GM13976 (cell line): ENCODE measurements around the gene KRT6C.
"Not testable (repeated sequence)": the region's sequence is repeated elsewhere in the genome, so short reads cannot be mapped to it uniquely, and the experiment has no call there.

Experiments used
- DNase-seq: peaks from one replicate; pipeline ENCODE4 v3.0.0; 2012; ENCODE audit warnings: low spot score
- in situ Hi-C: fragments of 300-500 bp; cut with MboI; formaldehyde crosslinking; loops from one replicate; pipeline ENCODE4 v1.12.0; 2022; ENCODE audit warnings: low sequenced_read_pairs, mixed read lengths, inconsistent platforms; ENCODE audit not compliant: unreplicated experiment
- TF ChIP-seq, protein P1 (sequence below): IDR thresholded peaks from 2 replicates; pipeline ENCODE4 v1.5.1; 2012; ENCODE audit warnings: borderline replicate concordance, mild to moderate bottlenecking; ENCODE audit not compliant: insufficient read depth; ENCODE audit errors: extremely low read depth, missing control alignments, control extremely low read depth

KRT6C gene

DNA sequence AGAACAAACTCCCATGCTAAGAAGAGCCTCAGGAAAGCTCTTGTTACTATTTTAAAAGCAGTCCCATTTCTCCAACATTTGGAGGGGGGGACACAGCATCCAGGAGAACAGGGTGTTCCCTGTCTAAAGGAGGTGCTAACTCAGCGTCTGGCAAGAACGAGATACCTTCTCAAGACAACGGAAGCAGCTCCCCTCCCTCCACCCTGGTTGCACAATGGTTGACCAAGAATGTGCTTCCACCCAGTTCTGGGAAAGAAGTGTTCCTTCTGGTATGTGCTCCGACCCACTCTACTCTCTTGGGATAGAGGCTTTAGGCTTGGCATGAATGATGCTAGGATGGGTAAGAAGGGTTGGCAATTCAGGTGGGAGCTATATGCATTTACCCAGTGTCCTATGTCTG is 20.9 kb upstream of the KRT6C start:
- no peak for DNase-seq
- in situ Hi-C loops = no loop called here
- TF ChIP-seq, protein P1, sequence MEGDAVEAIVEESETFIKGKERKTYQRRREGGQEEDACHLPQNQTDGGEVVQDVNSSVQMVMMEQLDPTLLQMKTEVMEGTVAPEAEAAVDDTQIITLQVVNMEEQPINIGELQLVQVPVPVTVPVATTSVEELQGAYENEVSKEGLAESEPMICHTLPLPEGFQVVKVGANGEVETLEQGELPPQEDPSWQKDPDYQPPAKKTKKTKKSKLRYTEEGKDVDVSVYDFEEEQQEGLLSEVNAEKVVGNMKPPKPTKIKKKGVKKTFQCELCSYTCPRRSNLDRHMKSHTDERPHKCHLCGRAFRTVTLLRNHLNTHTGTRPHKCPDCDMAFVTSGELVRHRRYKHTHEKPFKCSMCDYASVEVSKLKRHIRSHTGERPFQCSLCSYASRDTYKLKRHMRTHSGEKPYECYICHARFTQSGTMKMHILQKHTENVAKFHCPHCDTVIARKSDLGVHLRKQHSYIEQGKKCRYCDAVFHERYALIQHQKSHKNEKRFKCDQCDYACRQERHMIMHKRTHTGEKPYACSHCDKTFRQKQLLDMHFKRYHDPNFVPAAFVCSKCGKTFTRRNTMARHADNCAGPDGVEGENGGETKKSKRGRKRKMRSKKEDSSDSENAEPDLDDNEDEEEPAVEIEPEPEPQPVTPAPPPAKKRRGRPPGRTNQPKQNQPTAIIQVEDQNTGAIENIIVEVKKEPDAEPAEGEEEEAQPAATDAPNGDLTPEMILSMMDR = no peak

DNA sequence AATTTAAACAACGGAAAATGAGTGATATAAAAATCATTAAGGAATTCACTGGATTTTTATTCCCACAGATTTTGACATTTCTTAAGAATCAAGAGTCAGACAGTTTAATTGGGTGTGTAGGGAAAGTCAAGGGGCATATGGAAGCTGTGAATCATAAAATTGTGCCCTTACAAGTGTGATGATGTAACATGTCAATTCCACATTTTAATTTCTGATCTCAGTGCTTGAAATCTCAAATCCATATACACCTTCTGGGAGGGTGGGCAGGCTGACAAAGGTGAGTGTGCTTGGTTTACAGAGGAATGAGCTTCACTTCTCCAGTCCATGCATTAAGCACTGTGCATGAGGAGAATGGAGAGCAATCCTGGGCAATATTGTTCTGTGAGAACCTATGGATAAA is 20.5 kb upstream of the KRT6C start:
- in situ Hi-C loops = no loop called here
- no peak for DNase-seq
- TF ChIP-seq, protein P1 = no peak

DNA sequence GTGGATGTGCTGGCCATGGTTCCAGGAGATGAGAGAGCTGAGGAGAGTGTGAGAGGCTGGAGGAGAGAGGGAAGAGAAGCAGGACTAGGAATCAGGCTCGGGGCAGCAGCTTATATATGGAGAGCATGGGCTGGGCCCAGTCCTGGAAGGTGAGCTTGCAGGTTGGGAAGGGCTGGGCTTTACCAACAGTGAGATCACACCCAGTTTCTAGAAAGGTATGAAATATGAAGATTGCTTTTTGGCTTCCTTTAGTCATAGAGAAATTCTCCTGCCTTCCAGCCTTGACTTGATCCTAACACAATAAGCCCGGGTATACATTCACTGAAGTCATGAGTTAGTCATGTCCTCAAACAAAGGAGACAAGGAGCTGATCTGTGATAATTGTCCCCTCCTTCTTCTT is 19.6 kb upstream of the KRT6C start, which contains the start of gene KRT6A:
KRT6A (minus strand) TSS at position 86 of the 400 bp plus-strand sequence; CDS start at position 17, 69 bp downstream.
- no peak for DNase-seq
- in situ Hi-C loops = no loop called here
- TF ChIP-seq, protein P1 = no peak

DNA sequence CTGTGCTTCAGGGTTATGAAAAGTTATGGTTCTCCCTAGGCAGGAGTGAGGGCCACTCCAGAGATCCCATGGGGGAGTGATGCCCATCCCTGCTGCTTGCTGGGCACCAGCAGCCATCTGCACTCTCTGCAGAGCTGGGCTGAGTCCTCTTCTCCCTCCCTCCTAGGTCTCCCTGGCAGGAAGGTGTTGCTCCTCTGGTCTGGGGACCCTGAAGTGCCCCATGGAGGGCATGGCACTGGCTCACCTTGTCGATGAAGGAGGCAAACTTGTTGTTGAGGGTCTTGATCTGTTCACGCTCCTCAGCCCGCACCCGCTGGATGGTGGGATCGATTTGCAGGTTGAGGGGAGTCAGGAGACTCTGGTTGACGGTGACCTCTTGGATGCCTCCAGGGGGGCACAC is 18.8 kb upstream of the KRT6C start:
- DNase-seq, in situ Hi-C loops: not testable (repeated sequence)

DNA sequence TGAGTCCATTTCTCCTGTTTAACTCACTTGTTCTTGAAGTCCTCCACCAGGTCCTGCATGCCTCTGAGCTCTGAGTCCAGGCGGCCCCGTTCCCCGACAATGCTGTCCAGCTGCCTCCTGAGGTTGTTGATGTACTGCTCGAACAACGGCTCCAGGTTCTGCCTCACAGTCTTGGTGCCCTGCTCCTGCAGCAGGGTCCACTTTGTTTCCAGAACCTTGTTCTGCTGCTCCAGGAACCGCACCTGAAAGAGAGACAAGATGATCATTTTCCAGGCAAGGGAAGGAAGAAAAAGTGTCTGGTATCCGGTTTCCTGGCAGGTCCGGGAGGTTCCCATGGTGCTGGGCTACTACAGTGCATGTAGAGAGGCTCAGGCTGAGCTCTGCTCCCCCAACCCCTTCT is 17.9 kb upstream of the KRT6C start:
- DNase-seq, in situ Hi-C loops: not testable (repeated sequence)

DNA sequence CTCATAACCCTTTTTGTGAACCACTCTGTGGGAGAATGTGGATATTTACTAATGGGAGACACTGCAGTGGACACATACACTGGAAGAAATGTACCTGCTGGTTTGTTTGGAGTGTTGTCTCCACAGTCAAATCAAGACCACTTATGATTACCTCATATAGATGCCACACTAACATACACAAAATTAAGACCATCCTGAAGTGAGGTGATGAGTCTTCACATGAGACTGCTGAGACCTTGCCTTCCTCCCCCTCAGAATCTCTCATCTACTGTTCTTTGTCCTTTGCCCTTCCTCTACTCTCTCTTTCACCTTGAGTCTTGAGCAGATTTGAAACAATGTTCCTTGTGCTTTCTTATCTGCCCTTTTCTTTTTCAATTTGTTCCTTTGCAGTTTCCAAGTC is 15.1 kb upstream of the KRT6C start:
- no peak for DNase-seq
- in situ Hi-C loops = no loop called here
- TF ChIP-seq, protein P1 = no peak

DNA sequence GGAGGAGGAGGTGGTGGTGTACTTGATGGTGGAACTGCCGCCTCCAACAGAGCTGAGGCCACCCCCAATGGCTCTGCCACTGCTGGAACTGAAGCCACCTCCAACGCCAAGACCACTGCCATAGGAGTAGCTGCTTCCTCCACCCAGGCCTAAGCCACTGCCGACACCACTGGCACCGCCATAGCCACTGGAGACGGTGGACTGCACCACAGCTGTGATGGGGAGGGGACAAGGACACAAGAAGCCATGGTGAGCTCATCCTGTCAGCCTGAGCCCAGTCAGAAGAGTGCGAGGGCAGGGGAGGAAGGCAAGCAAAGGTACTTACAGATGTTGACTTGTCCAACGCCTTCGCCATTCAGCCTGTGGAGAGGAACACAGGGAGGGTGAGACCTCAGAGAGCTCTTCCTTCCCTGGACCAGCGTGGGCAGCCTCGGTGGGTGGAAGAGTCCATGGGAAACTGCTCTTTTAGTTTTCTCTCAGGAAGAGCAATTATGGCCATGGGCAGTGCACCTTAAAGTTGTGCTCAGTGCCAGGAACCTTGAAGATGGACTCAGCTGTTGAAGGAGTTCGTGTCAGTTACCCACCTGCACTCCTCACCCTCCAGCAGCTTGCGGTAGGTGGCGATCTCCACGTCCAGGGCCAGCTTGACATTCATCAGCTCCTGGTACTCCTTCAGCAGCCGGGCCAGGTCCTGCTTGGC is 14.3 kb upstream of the KRT6C start:
- in situ Hi-C loops, DNase-seq: not testable (repeated sequence)

DNA sequence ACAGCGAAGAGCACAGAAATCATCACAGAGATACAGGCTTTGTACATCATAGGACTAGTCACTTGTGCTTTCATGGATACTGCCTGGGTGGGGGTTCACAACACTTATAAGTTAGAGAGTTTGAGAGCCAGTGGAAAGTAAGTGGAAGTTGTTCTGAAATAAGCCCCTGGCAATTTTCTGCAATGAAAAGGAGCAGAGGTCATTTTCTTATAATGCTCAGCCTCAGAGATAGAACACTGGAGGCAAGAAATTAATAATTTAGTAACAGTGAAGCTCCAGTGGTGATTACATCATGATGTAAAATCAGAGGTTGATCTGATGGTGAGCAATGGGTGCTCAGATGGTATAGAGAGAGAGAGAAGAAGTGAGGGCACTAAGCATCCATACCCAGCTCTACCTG is 13.6 kb upstream of the KRT6C start:
- TF ChIP-seq, protein P1 = no peak
- no peak for DNase-seq
- in situ Hi-C loops = no loop called here
